H54 (cell line): ENCODE data around the gene CACYBP.

Source experiments
- DNase-seq: peaks from one replicate; pipeline ENCODE4 v3.0.0; 2011; ENCODE audit warnings: low spot score, mixed read lengths; ENCODE audit not compliant: insufficient read length
- FAIRE-seq: peaks from 3 replicates; lab custom pipeline; 2011; peaks lifted over from hg19 to GRCh38; lab: Jason Lieb, UNC
- POLR2A ChIP-seq: IDR thresholded peaks from 2 replicates; pipeline ENCODE4 v1.6.1; 2011; ENCODE audit warnings: low read depth, mild to moderate bottlenecking, low read length

The CACYBP gene

GRCh38 chr1:175045097-175045496 is 45.4 kb downstream of the CACYBP start:
- DNase-seq = no peak
- no peak for FAIRE-seq
- no peak for TF ChIP-seq POLR2A

GRCh38 chr1:175045519-175045918 is 45.8 kb downstream of the CACYBP start:
- FAIRE-seq (no peak), DNase-seq (no peak)
- TF ChIP-seq POLR2A = no peak

GRCh38 chr1:175050992-175051391 is 51.2 kb downstream of the CACYBP start:
- no peak for TF ChIP-seq POLR2A
- DNase-seq (no peak), FAIRE-seq (no peak)

- no peak for TF ChIP-seq POLR2A
- FAIRE-seq (no peak), DNase-seq (no peak)
Observed at GRCh38 chr1:175054736-175055135, 55.0 kb downstream of the CACYBP start.
